GM12801 (cell line): ENCODE data around the gene NAA35.

Experiments
- CTCF ChIP-seq: IDR thresholded peaks from one replicate; pipeline ENCODE4 v1.5.1; 2011; ENCODE audit warnings: control low read depth; ENCODE audit not compliant: insufficient read length; ENCODE audit errors: extremely low read depth

The NAA35 gene

GRCh38 chr9:85981369-85981768 lies 40.4 kb downstream of the NAA35 start:
- TF ChIP-seq CTCF, result no peak

- TF ChIP-seq CTCF, result no peak
Measured at GRCh38 chr9:85984457-85984856, 43.5 kb downstream of the NAA35 start.

- TF ChIP-seq CTCF, result no peak
Measured at GRCh38 chr9:85987236-85987635, 46.3 kb downstream of the NAA35 start.

- TF ChIP-seq CTCF, result no peak
Measured at GRCh38 chr9:85994191-85994590, 53.2 kb downstream of the NAA35 start.

GRCh38 chr9:85995097-85995496 lies 54.2 kb downstream of the NAA35 start:
- no peak for TF ChIP-seq CTCF

GRCh38 chr9:85995599-85995998 lies 54.7 kb downstream of the NAA35 start:
- no peak for TF ChIP-seq CTCF

- TF ChIP-seq CTCF, result no peak
Measured at GRCh38 chr9:86005253-86005775, 64.4 kb downstream of the NAA35 start.

- no peak for TF ChIP-seq CTCF
Measured at GRCh38 chr9:86009133-86009532, 68.2 kb downstream of the NAA35 start.
